KOPT-K1 (cell line): ENCODE measurements around the gene VOPP1.

Experiments used
- H3K27ac ChIP-seq: fragments of 200-600 bp; sonication (generic); 2 replicates; pipeline ENCODE4 v1.5.1; 2016; ENCODE audit warnings: antibody characterized with exemption, mild to moderate bottlenecking, low read depth, low read length; ENCODE audit not compliant: poor library complexity, severe bottlenecking
- H3K36me3 ChIP-seq: fragments of 200-600 bp; sonication (generic); 2 replicates; pipeline ENCODE4 v1.5.1; 2017; ENCODE audit warnings: antibody characterized with exemption, mild to moderate bottlenecking, low read length, moderate library complexity; ENCODE audit not compliant: insufficient read depth
- H3K9me3 ChIP-seq: fragments of 200-600 bp; sonication (generic); 2 replicates; pipeline ENCODE4 v1.5.1; 2017; ENCODE audit warnings: antibody characterized with exemption, low read length, mild to moderate bottlenecking; ENCODE audit not compliant: insufficient read depth, poor library complexity, severe bottlenecking

VOPP1 gene

DNA sequence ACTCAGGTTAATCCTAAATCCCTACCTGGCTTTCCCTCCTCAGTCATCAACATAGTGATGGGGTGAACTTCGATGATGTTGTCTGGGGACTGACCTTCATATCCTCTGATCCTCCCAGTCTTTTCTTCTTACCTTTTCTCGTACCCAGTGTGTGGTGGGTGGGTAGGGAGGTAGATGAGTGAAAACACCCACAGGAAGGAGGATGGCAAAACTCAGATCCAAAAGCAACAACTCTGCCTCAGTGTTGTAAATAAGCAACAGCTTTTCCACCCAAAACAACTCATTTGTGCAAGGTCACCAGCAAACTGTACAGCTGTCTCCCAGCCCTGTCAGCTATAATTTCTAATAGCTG is 38.6 kb downstream of the VOPP1 start:
- no peaks in the 10 kb centered on the region for H3K9me3 ChIP-seq
- H3K36me3 ChIP-seq: no peaks in the 10 kb centered on the region
- H3K27ac ChIP-seq: no peak overlapping the region

GRCh38 chr7:55533050-55533728 is 39.1 kb downstream of the VOPP1 start:
- no peaks in the 10 kb centered on the region for H3K9me3 ChIP-seq
- no peaks in the 10 kb centered on the region for H3K36me3 ChIP-seq
- H3K27ac ChIP-seq: no peak overlapping the region

- no peak overlapping the region for H3K27ac ChIP-seq
- no peaks in the 10 kb centered on the region for H3K9me3 ChIP-seq
- H3K36me3 ChIP-seq: no peaks in the 10 kb centered on the region
Measured at GRCh38 chr7:55532150-55532917, 40.0 kb downstream of the VOPP1 start.

- H3K36me3 ChIP-seq: no peaks in the 10 kb centered on the region
- H3K9me3 ChIP-seq: no peaks in the 10 kb centered on the region
- H3K27ac ChIP-seq: no peak overlapping the region
Measured at GRCh38 chr7:55531536-55531935, 40.8 kb downstream of the VOPP1 start.

DNA sequence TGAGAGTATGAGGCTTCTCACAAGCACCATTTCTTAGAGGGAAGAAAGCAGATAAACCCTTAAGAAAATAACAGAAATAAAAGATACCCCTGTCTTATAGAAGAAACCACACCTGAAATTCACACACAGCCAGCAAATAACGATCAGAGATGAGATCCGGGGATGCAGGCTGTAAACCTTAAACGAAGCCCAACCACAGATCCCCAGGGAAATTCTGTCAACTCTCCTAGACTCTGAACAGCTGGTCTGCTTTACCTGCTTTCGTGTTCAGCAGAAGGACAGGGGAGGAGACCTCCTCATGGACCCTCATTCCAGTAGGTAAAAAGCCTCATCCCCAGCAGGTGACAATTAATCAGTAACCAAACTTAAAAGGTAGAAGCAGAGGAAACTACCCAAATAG is 45.0 kb downstream of the VOPP1 start:
- H3K9me3 ChIP-seq: no peaks in the 10 kb centered on the region
- H3K36me3 ChIP-seq: no peaks in the 10 kb centered on the region
- no peak overlapping the region for H3K27ac ChIP-seq

DNA sequence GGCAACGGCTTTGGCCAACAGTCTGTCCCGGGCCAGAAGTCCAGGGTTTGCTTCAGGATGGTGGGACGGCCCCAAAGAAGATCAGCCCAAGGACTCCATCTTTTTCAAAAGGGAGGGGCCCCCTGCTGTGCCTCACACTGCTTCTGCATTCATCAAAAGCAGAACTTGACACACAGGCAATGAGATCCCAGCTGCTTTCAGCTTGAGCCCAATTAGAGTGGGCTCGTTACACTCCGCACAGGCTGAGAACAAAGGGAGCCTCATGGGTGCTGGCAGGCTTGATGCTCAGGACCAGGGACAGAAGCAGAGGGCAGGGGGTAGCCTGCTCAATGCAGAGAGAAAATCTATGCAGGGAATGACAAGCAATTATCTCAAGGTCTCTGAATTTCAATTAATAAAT is 45.5 kb downstream of the VOPP1 start:
- no peak overlapping the region for H3K27ac ChIP-seq
- no peaks in the 10 kb centered on the region for H3K9me3 ChIP-seq
- H3K36me3 ChIP-seq: no peaks in the 10 kb centered on the region

GRCh38 chr7:55526329-55526728 is 46.0 kb downstream of the VOPP1 start:
- Histone ChIP-seq H3K9me3 (no peaks in the 10 kb centered on the region), H3K27ac (no peak overlapping the region), H3K36me3 (no peaks in the 10 kb centered on the region)

- no peaks in the 10 kb centered on the region for H3K36me3 ChIP-seq
- H3K27ac ChIP-seq: no peak overlapping the region
- no peaks in the 10 kb centered on the region for H3K9me3 ChIP-seq
Measured at GRCh38 chr7:55524558-55525310, 47.6 kb downstream of the VOPP1 start.

- H3K9me3 ChIP-seq: no peaks in the 10 kb centered on the region
- no peak overlapping the region for H3K27ac ChIP-seq
Measured at GRCh38 chr7:55523366-55523765, 48.9 kb downstream of the VOPP1 start.

DNA sequence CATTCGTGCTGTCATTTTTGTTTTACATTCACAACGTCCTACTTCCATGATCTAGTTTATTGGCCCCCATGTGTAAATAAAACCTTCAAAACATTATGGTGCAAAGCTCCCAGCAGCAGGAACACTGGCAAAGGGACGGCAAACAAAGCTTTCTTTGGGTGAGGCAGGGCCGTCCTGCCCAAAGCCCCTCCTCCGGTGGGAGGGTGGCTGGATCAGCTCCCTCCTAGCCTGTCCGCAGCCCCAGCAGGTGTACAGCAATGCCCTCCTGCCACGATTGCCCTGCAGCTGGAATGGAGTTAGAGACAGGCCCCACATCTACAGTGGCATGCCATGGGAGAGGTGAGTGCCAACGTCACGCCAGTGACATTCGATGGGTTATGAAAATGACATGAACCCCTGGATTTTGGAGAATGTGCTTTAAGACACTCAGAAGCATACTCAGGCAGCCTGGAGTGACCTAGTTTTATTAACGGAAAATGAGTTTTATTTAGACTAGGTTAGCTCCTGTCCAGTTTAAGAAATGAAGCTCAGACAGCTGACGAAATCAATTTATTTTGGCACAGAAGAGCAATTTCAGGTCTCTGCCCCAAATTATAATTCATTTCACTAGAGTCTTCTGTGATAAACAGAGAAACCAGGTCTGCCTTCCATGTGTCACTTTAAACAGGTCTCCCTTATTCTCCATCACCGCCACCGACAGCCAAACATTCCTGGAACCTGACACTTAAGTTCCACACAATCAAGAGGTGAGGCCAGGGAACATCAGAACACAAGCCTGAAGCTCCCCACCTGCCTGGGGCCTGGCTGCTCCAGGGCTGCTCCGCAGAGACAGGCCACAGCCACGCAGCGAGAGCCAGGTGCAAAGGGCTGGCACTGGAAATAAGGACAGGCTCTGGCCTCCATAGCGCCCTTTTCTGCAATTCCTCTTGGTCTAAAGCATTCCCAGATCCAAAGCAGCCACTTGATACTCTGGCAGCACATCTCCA is 50.1 kb downstream of the VOPP1 start:
- no peak overlapping the region for H3K27ac ChIP-seq

More at GRCh38 chr7:55523366-55523765, 48.9 kb downstream of the VOPP1 start:
- peaks cover 5% of the 10 kb centered on the region; the same call in 1 of the 2 replicates for H3K36me3 ChIP-seq

GRCh38 chr7:55521512-55521911 is 50.8 kb downstream of the VOPP1 start:
- H3K36me3 ChIP-seq: peaks cover 18% of the 10 kb centered on the region
- H3K27ac ChIP-seq: no peak overlapping the region
- H3K9me3 ChIP-seq: no peaks in the 10 kb centered on the region

More for the DNA sequence above, 50.1 kb downstream of the VOPP1 start:
- Histone ChIP-seq H3K9me3 (no peaks in the 10 kb centered on the region), H3K36me3 (peaks cover 16% of the 10 kb centered on the region)

DNA sequence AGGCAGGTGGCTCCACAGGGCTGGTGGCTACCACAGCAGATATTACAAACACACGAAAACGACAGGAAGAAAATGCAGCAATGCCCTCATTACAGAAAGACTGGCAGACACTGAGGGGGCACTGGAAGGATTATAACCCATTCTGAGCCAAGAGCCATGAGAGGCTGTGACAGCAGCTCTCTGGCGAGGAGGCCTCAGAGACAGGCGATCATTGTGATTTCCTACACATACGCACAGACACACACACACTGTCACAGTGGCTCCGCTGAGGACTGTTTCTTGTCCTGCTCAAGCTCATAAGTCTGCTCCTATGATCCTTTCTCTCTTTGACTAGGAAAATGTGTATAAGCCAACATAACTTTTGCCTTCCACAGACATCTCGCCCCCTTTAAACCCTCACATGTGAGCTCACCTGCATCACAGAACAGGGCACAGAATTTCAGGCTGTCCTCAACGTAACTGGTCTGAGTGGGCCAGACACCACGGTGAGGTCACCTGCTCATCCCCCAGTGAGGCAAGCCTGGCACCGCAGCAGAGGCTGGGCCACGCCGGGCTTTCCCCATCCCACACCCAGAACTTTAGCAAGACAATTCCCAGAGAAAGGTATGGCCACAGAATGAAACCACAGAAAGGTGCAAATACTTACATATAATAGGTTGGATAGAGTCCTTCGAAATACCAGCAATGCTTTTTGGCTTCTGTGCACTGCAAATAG is 51.7 kb downstream of the VOPP1 start:
- Histone ChIP-seq H3K9me3 (no peaks in the 10 kb centered on the region), H3K36me3 (peaks cover 18% of the 10 kb centered on the region), H3K27ac (no peak overlapping the region)

DNA sequence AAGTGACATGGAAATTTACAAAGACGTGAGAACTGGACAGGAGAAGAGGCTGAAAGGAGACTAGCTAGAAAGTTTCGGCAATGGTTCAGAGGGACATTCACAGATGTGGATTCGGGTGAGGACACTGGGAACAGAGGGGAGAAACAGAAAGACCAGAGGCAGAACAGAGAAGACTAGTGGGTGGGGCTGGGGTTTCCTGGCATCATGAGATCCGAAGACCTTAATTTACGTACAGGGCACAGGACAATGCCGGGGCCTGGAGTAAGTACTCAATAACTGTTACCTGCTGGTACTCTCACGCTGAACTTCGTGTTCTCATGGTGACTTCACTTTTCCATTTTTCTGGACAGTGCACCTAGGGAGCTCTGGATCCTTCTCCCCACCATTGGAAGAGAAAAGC is 53.5 kb downstream of the VOPP1 start:
- Histone ChIP-seq H3K27ac (no peak overlapping the region), H3K36me3 (peaks cover 18% of the 10 kb centered on the region), H3K9me3 (no peaks in the 10 kb centered on the region)
